Cardiac muscle cell (in vitro differentiated cells and primary cell): ENCODE data around the gene CKAP5. TPM values are rescaled to one million over a fixed set of nuclear protein-coding genes. Genes with fewer than 3 reads are reported as not detected.

Experiments
- DNase-seq, 2 donors: peaks; one replicate each; pipeline versions ENCODE4 v3.0.0 to v3.0.0-alpha.2; 2010 to 2017; ENCODE audit warnings: low read depth in 1 of 2, low spot score in 1 of 2
- H3K27ac ChIP-seq: fragments of 200-600 bp; sonication (generic); 2 replicates; pipeline ENCODE4 v1.5.1; 2016
- H3K27me3 ChIP-seq: fragments of 200-600 bp; sonication (generic); 2 replicates; pipeline ENCODE4 v1.6.0; 2016; ENCODE audit warnings: control low read depth
- H3K36me3 ChIP-seq: fragments of 200-600 bp; sonication (generic); 2 replicates; pipeline ENCODE4 v1.5.1; 2016; ENCODE audit warnings: control low read depth
- H3K4me1 ChIP-seq: fragments of 200-600 bp; sonication (generic); 2 replicates; pipeline ENCODE4 v1.8.1; 2017; ENCODE audit warnings: low read depth, mild to moderate bottlenecking, mixed run types
- H3K4me3 ChIP-seq: fragments of 200-600 bp; sonication (generic); 2 replicates; pipeline ENCODE4 v1.5.1; 2016; ENCODE audit warnings: mild to moderate bottlenecking
- H3K9me3 ChIP-seq: fragments of 200-600 bp; sonication (generic); 2 replicates; pipeline ENCODE4 v1.5.1; 2017; ENCODE audit warnings: low read depth, mild to moderate bottlenecking, control low read depth
- CTCF ChIP-seq: IDR thresholded peaks from 2 replicates; pipeline ENCODE4 v1.5.1; 2012; ENCODE audit warnings: low read depth, mild to moderate bottlenecking, low read length
- polyA plus RNA-seq: library from polyadenylated mRNA; unstranded; fragments of >200 nt; fragmentation: Nextera tagmentation; extraction: Ambion mirVana; gene quantifications from 2 replicates; pipeline ENCODE4 v1.2.1, GENCODE V29; 2016
- total RNA-seq: library from RNA; depleted of rRNA; stranded (reverse); fragments of >200 nt; gene quantifications from 2 replicates; pipeline ENCODE4 v1.2.3, GENCODE V29; 2016

Gene CKAP5
- total and polyA plus RNA-seq, 2 experiments from 2014 or later, result 38.1 to 122 TPM

GRCh38 chr11:46697303-46697702, 148.8 kb downstream of the CKAP5 start:
- Histone ChIP-seq H3K27ac (peak overlapping the region; percentile 98), H3K4me3 (no peak overlapping the region), H3K9me3 (no peaks in the 10 kb centered on the region), H3K36me3 (peaks cover 6% of the 10 kb centered on the region), H3K27me3 (no peaks in the 10 kb centered on the region), H3K4me1 (peaks cover 32% of the 10 kb centered on the region)
- DNase-seq, result peak; percentile 68 to 73
- TF ChIP-seq CTCF, result no peak

- Histone ChIP-seq H3K36me3 (peaks cover 6% of the 10 kb centered on the region), H3K4me1 (peaks cover 28% of the 10 kb centered on the region), H3K9me3 (no peaks in the 10 kb centered on the region), H3K27ac (peak overlapping the region; percentile 98), H3K27me3 (no peaks in the 10 kb centered on the region), H3K4me3 (no peak overlapping the region)
- no peak for TF ChIP-seq CTCF
- no peak for DNase-seq
Observed at GRCh38 chr11:46696212-46696558, 149.9 kb downstream of the CKAP5 start.

- DNase-seq, result no peak
- H3K4me1 ChIP-seq, result peaks cover 28% of the 10 kb centered on the region
- H3K36me3 ChIP-seq, result peaks cover 6% of the 10 kb centered on the region
- no peak overlapping the region for H3K4me3 ChIP-seq
- TF ChIP-seq CTCF, result no peak
- H3K9me3 ChIP-seq, result no peaks in the 10 kb centered on the region
- H3K27ac ChIP-seq, result peak overlapping the region; percentile 98
- H3K27me3 ChIP-seq, result no peaks in the 10 kb centered on the region
Observed at GRCh38 chr11:46695345-46696211, 150.5 kb downstream of the CKAP5 start.

GRCh38 chr11:46694607-46695006, 151.5 kb downstream of the CKAP5 start:
- no peak for TF ChIP-seq CTCF
- DNase-seq, result no peak
- Histone ChIP-seq H3K4me1 (peaks cover 27% of the 10 kb centered on the region), H3K27me3 (no peaks in the 10 kb centered on the region), H3K36me3 (peaks cover 6% of the 10 kb centered on the region), H3K9me3 (no peaks in the 10 kb centered on the region), H3K4me3 (no peak overlapping the region), H3K27ac (no peak overlapping the region)

GRCh38 chr11:46694072-46694471, 152.0 kb downstream of the CKAP5 start:
- Histone ChIP-seq H3K9me3 (no peaks in the 10 kb centered on the region), H3K4me3 (no peak overlapping the region), H3K27me3 (no peaks in the 10 kb centered on the region), H3K27ac (no peak overlapping the region), H3K36me3 (peaks cover 6% of the 10 kb centered on the region), H3K4me1 (peaks cover 26% of the 10 kb centered on the region)
- TF ChIP-seq CTCF, result no peak
- no peak for DNase-seq
